GM12891 (cell line): ENCODE results near the gene C2CD4C. TPM values are rescaled to one million over a fixed set of nuclear protein-coding genes. Genes with fewer than 3 reads are reported as not detected.
"Not testable (repeated sequence)": the region's sequence is repeated elsewhere in the genome, so short reads cannot be mapped to it uniquely, and the experiment has no call there.

Source experiments
- DNase-seq: peaks from one replicate; pipeline ENCODE4 v3.0.0; 2011; ENCODE audit warnings: low spot score; ENCODE audit not compliant: insufficient read length
- FAIRE-seq: peaks from 2 replicates; lab custom pipeline; 2011; peaks lifted over from hg19 to GRCh38; lab: Jason Lieb, UNC
- PAX5 ChIP-seq: IDR thresholded peaks from 2 replicates; pipeline ENCODE4 v1.6.1; 2011; ENCODE audit warnings: low read length, moderate library complexity, mild to moderate bottlenecking; ENCODE audit not compliant: insufficient read depth, severe bottlenecking
- POLR2A ChIP-seq: IDR thresholded peaks from 2 replicates; pipeline ENCODE4 v1.6.1; 2011; ENCODE audit warnings: low read depth, low read length, control low read depth
- POLR2AphosphoS5 ChIP-seq: IDR thresholded peaks from 2 replicates; pipeline ENCODE4 v1.6.1; 2011; ENCODE audit warnings: low read depth, low read length, control low read depth
- POU2F2 ChIP-seq: IDR thresholded peaks from 2 replicates; pipeline ENCODE4 v1.6.1; 2011; ENCODE audit warnings: low read depth, mild to moderate bottlenecking, control low read depth, low read length, moderate library complexity
- SPI1 ChIP-seq: IDR thresholded peaks from 2 replicates; pipeline ENCODE4 v1.6.1; 2011; ENCODE audit warnings: low read depth, low read length, control low read depth
- TAF1 ChIP-seq: IDR thresholded peaks from 2 replicates; pipeline ENCODE4 v1.6.1; 2011; ENCODE audit warnings: low read depth, low read length, control low read depth
- polyA plus RNA-seq: library from polyadenylated mRNA; unstranded; fragments of >200 nt; gene quantifications from one replicate; pipeline ENCODE4 v1.2.1, GENCODE V29; 2012; ENCODE audit warnings: low read depth, missing spikeins, inconsistent platforms; ENCODE audit not compliant: missing spikeins

Gene C2CD4C
- not detected for polyA plus RNA-seq

GRCh38 chr19:408902-409515, at the start of gene C2CD4C:
Gene C2CD4C, minus strand, starts transcription at chr19:409147. Its CDS starts 786 bp downstream, at chr19:408361.
- DNase-seq, result no peak
- TF ChIP-seq TAF1 (no peak), POLR2AphosphoS5 (no peak), PAX5 (peak; percentile 13)
- no peak for FAIRE-seq

- FAIRE-seq (no peak), DNase-seq (no peak)
- TF ChIP-seq TAF1, result no peak
- TF ChIP-seq POLR2AphosphoS5, result no peak
- no peak for TF ChIP-seq POLR2A
Observed at GRCh38 chr19:458091-459042, 49.4 kb upstream of the C2CD4C start.

GRCh38 chr19:457636-458035, 48.7 kb upstream of the C2CD4C start:
- FAIRE-seq (no peak), DNase-seq (no peak)
- TF ChIP-seq PAX5 (no peak), POU2F2 (no peak), POLR2A (no peak), SPI1 (no peak), TAF1 (no peak), POLR2AphosphoS5 (no peak)

- FAIRE-seq, result no peak
- TF ChIP-seq POU2F2, result no peak
- TF ChIP-seq POLR2AphosphoS5, result no peak
- TF ChIP-seq TAF1, result no peak
- TF ChIP-seq PAX5, result no peak
- no peak for TF ChIP-seq POLR2A
- TF ChIP-seq SPI1, result no peak
Observed at GRCh38 chr19:456547-457110, 47.7 kb upstream of the C2CD4C start.

GRCh38 chr19:455851-456546, 47.1 kb upstream of the C2CD4C start:
- TF ChIP-seq POU2F2 (no peak), SPI1 (no peak), POLR2A (no peak), TAF1 (no peak), PAX5 (no peak), POLR2AphosphoS5 (no peak)
- DNase-seq (no peak), FAIRE-seq (no peak)

More at GRCh38 chr19:456547-457110, 47.7 kb upstream of the C2CD4C start:
- DNase-seq, result no peak

- FAIRE-seq (no peak), DNase-seq (no peak)
- TF ChIP-seq POU2F2 (no peak), POLR2A (no peak), SPI1 (no peak), TAF1 (no peak), POLR2AphosphoS5 (no peak), PAX5 (no peak)
Observed at GRCh38 chr19:455031-455705, 46.2 kb upstream of the C2CD4C start.

- no peak for DNase-seq
- TF ChIP-seq POLR2AphosphoS5 (no peak), TAF1 (no peak), POU2F2 (no peak), PAX5 (no peak), POLR2A (no peak), SPI1 (no peak)
- FAIRE-seq, result no peak
Observed at GRCh38 chr19:453606-454005, 44.7 kb upstream of the C2CD4C start.

- DNase-seq (no peak), FAIRE-seq (no peak)
- TF ChIP-seq TAF1, result no peak
- no peak for TF ChIP-seq POLR2AphosphoS5
- TF ChIP-seq POLR2A, result no peak
- TF ChIP-seq SPI1, result no peak
- TF ChIP-seq POU2F2, result no peak
- TF ChIP-seq PAX5, result no peak
Observed at GRCh38 chr19:452829-453228, 43.9 kb upstream of the C2CD4C start.

GRCh38 chr19:450912-451481, 42.0 kb upstream of the C2CD4C start:
- DNase-seq, FAIRE-seq: not testable (repeated sequence)
